CD4-positive, alpha-beta memory T cell (primary cell): Measurements from ENCODE around the gene CERS4. TPM values are rescaled to one million over a fixed set of nuclear protein-coding genes. Genes with fewer than 3 reads are reported as not detected.
A peak's percentile ranks its signal among the peaks of the same experiment; 100 is the strongest.
"Not testable (repeated sequence)": the region's sequence is repeated elsewhere in the genome, so short reads cannot be mapped to it uniquely, and the experiment has no call there.

Experiments
- CTCF ChIA-PET: fragments of 350-600 bp; sonication (Branson Sonifier 250); formaldehyde crosslinking; loops from one replicate; lab custom pipeline; 2021; ENCODE audit warnings: inconsistent platforms; ENCODE audit not compliant: partially characterized antibody; lab: Charles Lee
- POLR2A ChIA-PET: fragments of 350-600 bp; sonication (Branson Sonifier 250); formaldehyde crosslinking; loops from one replicate; lab custom pipeline; 2021; ENCODE audit not compliant: partially characterized antibody; lab: Charles Lee
- DNase-seq, 5 donors: peaks; one replicate each; pipeline versions ENCODE4 v3.0.0 to v3.0.0-alpha.2; 2020 to 2022; ENCODE audit warnings: mixed read lengths in 1 of 5
- H3K27ac ChIP-seq: one replicate; pipeline ENCODE4 v1.7.0; 2013; ENCODE audit warnings: low read depth, low read length
- H3K27me3 ChIP-seq: 2 replicates; pipeline ENCODE4 v1.7.0; 2013; ENCODE audit warnings: mild to moderate bottlenecking, low read length, moderate library complexity; ENCODE audit not compliant: insufficient read depth
- H3K36me3 ChIP-seq: 2 replicates; pipeline ENCODE4 v1.7.0; 2013; ENCODE audit warnings: mild to moderate bottlenecking, low read length, moderate library complexity; ENCODE audit not compliant: insufficient read depth
- H3K4me1 ChIP-seq: 2 replicates; pipeline ENCODE4 v1.7.0; 2013; ENCODE audit warnings: mild to moderate bottlenecking, low read length, moderate library complexity; ENCODE audit not compliant: insufficient read depth
- H3K4me3 ChIP-seq, 2 donors: one replicate each; pipeline ENCODE4 v1.7.0; 2013; ENCODE audit warnings: low read length in 2 of 2, mild to moderate bottlenecking in 1 of 2
- H3K9me3 ChIP-seq, 2 donors: one replicate each; pipeline ENCODE4 v1.7.0; 2013; ENCODE audit warnings: low read length in 2 of 2, control low read depth in 1 of 2; ENCODE audit not compliant: control insufficient read depth in 1 of 2
- H3K27ac Mint-ChIP-seq, 7 donors: one replicate each; pipeline ENCODE4 v1.8.0; 2020 to 2021; ENCODE audit warnings: mixed read lengths in 7 of 7, mild to moderate bottlenecking in 6 of 7, inconsistent platforms in 3 of 7, moderate library complexity in 3 of 7
- H3K27me3 Mint-ChIP-seq, 2 donors: one replicate each; pipeline ENCODE4 v1.8.0; 2020 to 2021; ENCODE audit warnings: mixed read lengths in 2 of 2
- H3K36me3 Mint-ChIP-seq, 2 donors: one replicate each; pipeline ENCODE4 v1.8.0; 2020 to 2021; ENCODE audit warnings: mixed read lengths in 2 of 2, inconsistent platforms in 1 of 2, mild to moderate bottlenecking in 1 of 2
- H3K4me1 Mint-ChIP-seq, 4 donors: one replicate each; pipeline ENCODE4 v1.8.0; 2020 to 2021; ENCODE audit warnings: mixed read lengths in 4 of 4, mild to moderate bottlenecking in 1 of 4
- H3K4me3 Mint-ChIP-seq, 8 donors: one replicate each; pipeline ENCODE4 v1.8.0; 2020 to 2021; ENCODE audit warnings: mixed read lengths in 8 of 8, mild to moderate bottlenecking in 7 of 8, moderate library complexity in 6 of 8, inconsistent platforms in 3 of 8
- H3K9me3 Mint-ChIP-seq, 8 donors: one replicate each; pipeline ENCODE4 v1.8.0; 2020 to 2021; ENCODE audit warnings: mixed read lengths in 8 of 8, mild to moderate bottlenecking in 5 of 8, inconsistent platforms in 3 of 8, moderate library complexity in 1 of 8
- intact Hi-C: fragments of 100-400 bp; cut with micrococcal nuclease; formaldehyde crosslinking; loops from one replicate; pipeline ENCODE4 v1.15.1; 2023
- polyA plus RNA-seq, 2 donors: library from polyadenylated mRNA; unstranded; fragments of 300-500 nt; fragmentation: Illumina TruSeq; gene quantifications; one replicate each; pipeline ENCODE4 v1.2.3, GENCODE V29; 2021
- total RNA-seq, 2 experiments: library from RNA; stranded (reverse); gene quantifications; one replicate each; pipeline ENCODE4 v1.2.3, GENCODE V29; 2021

CERS4 gene
- total and polyA plus RNA-seq, 4 experiments from 2014 or later, result 11.3 to 30.6 (median 22.3) TPM

DNA sequence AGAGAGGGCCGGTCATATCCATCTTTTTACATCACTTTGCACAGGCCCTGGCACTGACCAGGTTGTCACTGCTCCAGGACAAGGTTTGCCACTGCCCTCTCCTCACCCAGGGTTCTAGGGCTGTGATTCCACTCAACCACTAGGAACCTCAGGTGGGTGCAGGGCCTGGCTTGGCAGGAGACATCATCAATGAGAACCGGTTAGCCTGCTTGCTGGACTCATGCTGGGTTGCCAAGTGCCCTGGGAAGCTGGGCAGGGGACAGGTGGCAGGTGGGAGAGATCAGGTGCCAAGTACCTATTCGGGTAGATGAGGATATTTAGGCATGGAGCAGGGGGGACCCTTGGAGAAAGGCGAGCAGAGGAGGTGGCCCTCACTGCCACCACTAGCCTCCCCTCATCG, 4.2 kb upstream of the CERS4 start:
- Histone ChIP-seq H3K27ac (no peak overlapping the region), H3K36me3 (no peaks in the 10 kb centered on the region), H3K4me3 (no peak overlapping the region), H3K9me3 (no peaks in the 10 kb centered on the region), H3K27me3 (no peaks in the 10 kb centered on the region), H3K4me1 (peaks cover 3% of the 10 kb centered on the region)
- peak overlapping the region in 1 of 8 donors; percentile 45 for H3K4me3 Mint-ChIP-seq
- no peak overlapping the region for H3K27ac Mint-ChIP-seq
- intact Hi-C loops, result no loop called here
- ChIA-PET POLR2A (no interaction called here), CTCF (interaction anchor here (1.1 kb wide), 1 partner anchor 30 kb away, joined by 4 read pairs; no protein-coding TSS in a partner anchor)
- H3K4me1 Mint-ChIP-seq, result peaks cover 2 to 17% (median 8%) of the 10 kb centered on the region in 4 donors
- H3K27me3 Mint-ChIP-seq, result no peaks in the 10 kb centered on the region
- DNase-seq, result no peak
- peaks cover 0 to 3% of the 10 kb centered on the region in 2 donors for H3K36me3 Mint-ChIP-seq
- peaks cover 0 to 1% (median 0%) of the 10 kb centered on the region in 8 donors for H3K9me3 Mint-ChIP-seq

DNA sequence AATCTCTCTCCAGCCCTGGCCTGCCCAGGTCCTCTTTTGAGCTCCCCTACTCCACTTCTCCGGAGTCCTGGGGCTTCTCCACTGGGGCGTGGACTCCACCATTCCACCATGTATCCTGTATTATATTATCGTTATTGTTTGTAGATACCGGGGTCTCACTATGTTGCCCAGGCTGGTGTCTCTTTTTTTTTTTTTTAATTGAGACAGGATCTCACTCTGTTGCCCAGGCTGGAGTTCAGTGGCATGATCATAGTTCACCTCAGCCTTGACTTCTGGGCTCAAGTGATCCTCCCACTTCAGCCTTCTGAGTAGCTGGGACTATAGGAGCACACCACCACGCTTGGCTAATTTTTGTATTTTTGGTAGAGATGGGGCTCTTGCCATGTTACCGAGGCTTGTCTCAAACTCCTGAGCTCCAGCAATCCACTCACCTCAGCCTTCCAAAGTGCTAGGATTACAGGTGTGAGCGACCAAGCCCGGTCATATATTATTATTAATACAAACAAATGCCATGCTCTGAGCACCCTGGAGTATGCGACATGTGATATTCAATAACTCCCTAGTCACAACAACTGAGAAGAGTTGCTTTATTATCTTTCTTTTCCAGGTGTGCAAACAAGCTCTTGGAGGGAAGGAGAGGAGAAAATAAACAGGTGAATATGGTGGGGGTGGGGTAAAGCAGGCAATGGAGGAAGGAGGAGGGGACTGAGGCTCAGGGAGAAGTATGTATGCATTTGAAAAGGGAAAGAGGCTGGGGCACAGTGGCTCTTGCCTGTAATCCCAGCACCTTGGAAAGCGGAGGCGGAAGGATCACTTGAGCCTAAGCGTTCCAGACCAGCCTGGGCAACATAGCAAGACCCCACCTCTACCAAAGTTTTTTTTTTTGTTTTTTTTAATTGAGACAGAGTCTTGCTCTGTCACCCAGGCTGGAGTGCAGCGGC, 2.8 kb upstream of the CERS4 start:
- no peaks in the 10 kb centered on the region for H3K27me3 Mint-ChIP-seq
- Histone ChIP-seq H3K4me3 (no peak overlapping the region), H3K36me3 (no peaks in the 10 kb centered on the region), H3K27me3 (no peaks in the 10 kb centered on the region), H3K27ac (no peak overlapping the region), H3K9me3 (no peaks in the 10 kb centered on the region), H3K4me1 (peaks cover 17% of the 10 kb centered on the region)
- H3K27ac Mint-ChIP-seq, result no peak overlapping the region
- H3K9me3 Mint-ChIP-seq, result peaks cover 0 to 1% (median 0%) of the 10 kb centered on the region in 8 donors
- peaks cover 0 to 7% of the 10 kb centered on the region in 2 donors for H3K36me3 Mint-ChIP-seq
- intact Hi-C loops, result no loop called here
- ChIA-PET POLR2A (interaction anchor here (0.9 kb wide), 1 partner anchor 11 kb away, joined by 3 read pairs; no protein-coding TSS in a partner anchor), CTCF (no interaction called here)
- H3K4me3 Mint-ChIP-seq, result peak overlapping the region in 3 of 8 donors; percentile 18 to 54 (median 48)
- DNase-seq, result no peak
- peaks cover 7 to 24% (median 15%) of the 10 kb centered on the region in 4 donors for H3K4me1 Mint-ChIP-seq

DNA sequence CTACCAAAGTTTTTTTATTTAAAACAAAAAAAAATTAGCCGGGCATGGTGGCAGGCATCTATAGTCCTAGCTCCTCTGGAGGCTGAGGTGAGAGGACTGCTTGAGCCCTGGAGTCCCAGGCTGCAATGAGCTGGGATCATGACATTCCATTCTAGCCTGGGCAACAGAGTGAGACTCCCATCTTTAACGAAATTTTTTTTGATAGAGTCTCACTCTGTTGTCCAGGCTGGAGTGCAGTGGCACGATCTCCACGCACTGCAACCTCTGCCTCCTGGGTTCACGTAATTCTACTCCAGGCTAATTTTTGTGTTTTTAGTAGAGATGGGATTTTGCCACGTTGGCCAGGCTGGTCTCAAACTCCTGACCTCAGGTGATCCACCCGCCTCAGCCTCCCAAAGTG, 1.8 kb upstream of the CERS4 start:
- H3K36me3 Mint-ChIP-seq, result peaks cover 6 to 11% of the 10 kb centered on the region in 2 donors
- H3K27ac Mint-ChIP-seq, intact Hi-C loops, H3K9me3 Mint-ChIP-seq, DNase-seq, POLR2A ChIA-PET, H3K27me3 Mint-ChIP-seq, H3K9me3 ChIP-seq, H3K4me3 ChIP-seq, CTCF ChIA-PET, H3K27ac ChIP-seq, H3K36me3 ChIP-seq, H3K27me3 ChIP-seq: not testable (repeated sequence)
- peak overlapping the region in 1 of 8 donors; percentile 5 for H3K4me3 Mint-ChIP-seq
- H3K4me1 Mint-ChIP-seq, result peaks cover 10 to 31% (median 22%) of the 10 kb centered on the region in 4 donors
- H3K4me1 ChIP-seq, result peaks cover 19% of the 10 kb centered on the region

DNA sequence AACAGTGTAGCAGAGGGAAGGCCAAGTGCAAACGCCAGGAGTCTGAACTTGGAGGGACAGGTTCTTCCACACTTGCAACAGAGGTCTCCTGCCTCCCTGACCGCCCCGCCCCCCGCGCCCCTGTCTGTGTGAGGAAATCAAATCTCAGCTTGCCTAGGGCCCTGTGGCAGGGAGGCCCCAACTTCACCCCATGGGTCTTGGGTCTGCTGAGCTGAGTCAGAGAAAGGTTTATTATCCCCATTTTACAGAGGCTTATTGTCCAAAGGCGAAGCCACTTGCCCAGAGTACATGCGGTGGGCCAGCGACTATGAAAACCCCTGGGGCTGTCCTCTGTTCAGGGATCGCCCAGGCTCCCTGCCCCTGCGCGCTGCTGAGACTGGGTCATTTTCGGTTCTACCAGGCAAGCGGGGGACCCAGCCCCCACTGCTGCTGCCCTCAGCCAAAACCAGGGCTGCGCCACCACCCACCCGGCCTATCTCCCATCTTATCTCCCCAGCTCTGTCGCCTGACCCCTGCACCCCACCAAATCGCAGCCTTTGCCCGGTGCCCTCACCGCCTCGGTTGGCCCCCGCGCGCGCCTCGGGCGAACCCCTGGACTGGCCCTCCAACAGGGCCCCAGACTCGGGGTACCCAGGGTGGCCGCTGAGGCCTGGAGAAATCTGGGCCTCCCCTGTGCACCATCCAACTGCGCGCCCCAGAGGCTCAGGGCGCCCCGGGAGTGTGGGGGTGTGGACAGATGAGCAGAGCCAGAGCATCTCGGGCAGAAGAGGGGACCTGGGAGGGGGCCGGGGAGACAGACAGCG, 850 bp upstream of the CERS4 start:
- DNase-seq, result no peak
- peak overlapping the region; percentile 49 for H3K27ac ChIP-seq
- POLR2A ChIA-PET, result interaction anchor here (1.0 to 3.4 kb wide), 3 partner anchors 13 to 113 kb away, joined by 3 to 50 read pairs (median 21); partner anchors contain the start of genes NDUFA7 and RPS28
- Mint-ChIP-seq H3K4me1 (peaks cover 10 to 29% (median 20%) of the 10 kb centered on the region in 4 donors), H3K27me3 (no peaks in the 10 kb centered on the region), H3K36me3 (peaks cover 6 to 13% of the 10 kb centered on the region in 2 donors), H3K27ac (peak overlapping the region in 4 of 7 donors; percentile 67 to 87 (median 68)), H3K9me3 (peaks cover 0 to 1% (median 0%) of the 10 kb centered on the region in 8 donors), H3K4me3 (peak overlapping the region; percentile 68 to 84 (median 80))
- intact Hi-C loops, result loop anchor here (2.0 kb wide), 2 partner anchors 14 to 44 kb away; no protein-coding TSS in a partner anchor
- no peaks in the 10 kb centered on the region for H3K27me3 ChIP-seq
- no peaks in the 10 kb centered on the region for H3K36me3 ChIP-seq
- H3K9me3 ChIP-seq, result no peaks in the 10 kb centered on the region
- CTCF ChIA-PET, result no interaction called here
- H3K4me1 ChIP-seq, result peaks cover 19% of the 10 kb centered on the region
- H3K4me3 ChIP-seq, result no peak overlapping the region

DNA sequence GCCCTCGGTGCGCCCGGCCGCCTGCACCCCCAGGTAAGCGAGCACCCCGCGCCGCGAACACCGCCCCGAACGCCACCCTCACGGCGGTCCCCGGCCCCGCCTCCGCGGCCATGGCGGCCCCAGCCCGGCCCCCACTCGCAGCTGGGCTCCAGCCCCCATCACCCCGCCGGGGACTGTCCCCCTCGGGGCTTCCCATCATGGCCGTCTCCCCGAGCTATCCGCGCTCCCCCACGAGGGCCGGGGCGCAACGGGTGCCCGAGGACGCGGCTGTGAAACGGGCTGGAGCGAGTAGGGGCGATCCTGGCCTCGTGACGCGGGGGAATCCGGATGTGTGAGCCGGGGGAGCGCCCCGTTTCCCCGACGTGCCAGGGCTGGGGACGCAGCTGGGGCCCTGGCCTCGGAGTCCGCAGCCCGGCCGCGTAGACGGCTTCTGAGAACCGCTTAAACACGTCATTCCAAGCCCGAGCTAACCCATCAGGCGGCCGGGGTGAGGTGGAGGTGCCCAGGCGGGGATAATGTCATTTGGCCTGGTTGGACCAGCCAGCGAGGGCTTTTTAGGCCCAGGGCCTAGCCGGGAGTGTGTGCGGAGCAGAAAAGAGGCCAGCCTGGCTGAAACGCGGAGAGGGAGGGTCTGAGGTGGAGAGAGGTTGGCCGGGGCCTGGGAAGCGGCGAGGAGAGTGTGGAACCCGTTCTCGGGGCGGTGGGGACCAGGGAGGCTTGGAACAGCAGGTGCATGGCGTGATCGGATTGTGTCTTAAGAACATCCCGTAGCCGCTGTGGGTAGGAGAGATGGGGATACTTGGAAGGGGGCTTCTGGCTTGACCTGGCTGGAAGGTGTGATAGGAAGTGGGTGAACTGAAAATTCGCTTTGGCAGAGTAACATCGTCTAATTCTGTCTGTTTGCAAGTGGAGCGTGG, 550 bp downstream of the CERS4 start:
- peak overlapping the region; percentile 84 for H3K27ac ChIP-seq
- intact Hi-C loops, result loop anchor here (1.0 to 2.0 kb wide), 4 partner anchors 15 to 266 kb away; partner anchors contain the start of gene TIMM44
- H3K27me3 ChIP-seq, result no peaks in the 10 kb centered on the region

More for the DNA sequence above, 550 bp downstream of the CERS4 start:
- DNase-seq, result peak; percentile 84 to 90 (median 86)
- Histone ChIP-seq H3K4me1 (peaks cover 19% of the 10 kb centered on the region), H3K4me3 (peak overlapping the region; percentile 63 to 79), H3K9me3 (no peaks in the 10 kb centered on the region), H3K36me3 (no peaks in the 10 kb centered on the region)
- Mint-ChIP-seq H3K27ac (peak overlapping the region; percentile 85 to 96 (median 93)), H3K9me3 (peaks cover 0 to 1% (median 0%) of the 10 kb centered on the region in 8 donors), H3K4me1 (peaks cover 12 to 36% (median 28%) of the 10 kb centered on the region in 4 donors), H3K4me3 (peak overlapping the region; percentile 82 to 92 (median 92)), H3K36me3 (peaks cover 6 to 21% of the 10 kb centered on the region in 2 donors), H3K27me3 (no peaks in the 10 kb centered on the region)
- POLR2A ChIA-PET, result interaction anchor here (0.8 to 3.4 kb wide), 8 partner anchors 10 to 285 kb away, joined by 3 to 50 read pairs (median 4); partner anchors contain the start of genes RPS28 and TIMM44
- CTCF ChIA-PET, result interaction anchor here (0.6 to 2.0 kb wide), 4 partner anchors 13 to 155 kb away, joined by 3 to 4 read pairs (median 4); no protein-coding TSS in a partner anchor
